Ishikawa (cell line): ENCODE results near the gene USP2.

Experiments
- CEBPB ChIP-seq: IDR thresholded peaks from 2 replicates; pipeline ENCODE4 v1.6.1; 2012
- EGR1 ChIP-seq: IDR thresholded peaks from 2 replicates; pipeline ENCODE4 v1.6.1; 2012
- EP300 ChIP-seq: IDR thresholded peaks from 2 replicates; pipeline ENCODE4 v1.6.1; 2012; ENCODE audit warnings: borderline replicate concordance
- MAX ChIP-seq: IDR thresholded peaks from 2 replicates; pipeline ENCODE4 v1.6.1; 2012
- NFIC ChIP-seq: IDR thresholded peaks from 2 replicates; pipeline ENCODE4 v1.6.1; 2012
- RAD21 ChIP-seq: IDR thresholded peaks from 2 replicates; pipeline ENCODE4 v1.6.1; 2012; ENCODE audit warnings: low read depth
- REST ChIP-seq: IDR thresholded peaks from 2 replicates; pipeline ENCODE4 v1.6.1; 2012; ENCODE audit warnings: low read depth, mild to moderate bottlenecking
- TAF1 ChIP-seq: IDR thresholded peaks from 2 replicates; pipeline ENCODE4 v1.6.1; 2012; ENCODE audit warnings: low read depth, mild to moderate bottlenecking
- USF1 ChIP-seq: IDR thresholded peaks from 2 replicates; pipeline ENCODE4 v1.6.1; 2012

- TF ChIP-seq TAF1, result no peak
- no peak for TF ChIP-seq MAX
- TF ChIP-seq EGR1, result no peak
- TF ChIP-seq NFIC, result no peak
- no peak for TF ChIP-seq REST
- no peak for TF ChIP-seq EP300
- no peak for TF ChIP-seq USF1
- TF ChIP-seq CEBPB, result no peak
- no peak for TF ChIP-seq RAD21
These were observed 6.7 kb downstream of the USP2 start for GRCh38 chr11:119374632-119375336.
